ENCODE results near the gene SLC48A1. TPM values are rescaled to one million over a fixed set of nuclear protein-coding genes. Genes with fewer than 3 reads are reported as not detected.
A peak's percentile ranks its signal among the peaks of the same experiment; 100 is the strongest.

Gene SLC48A1
- total and polyA plus RNA-seq, 11 donors: 13.0 to 68.2 (median 23.8) TPM

DNA sequence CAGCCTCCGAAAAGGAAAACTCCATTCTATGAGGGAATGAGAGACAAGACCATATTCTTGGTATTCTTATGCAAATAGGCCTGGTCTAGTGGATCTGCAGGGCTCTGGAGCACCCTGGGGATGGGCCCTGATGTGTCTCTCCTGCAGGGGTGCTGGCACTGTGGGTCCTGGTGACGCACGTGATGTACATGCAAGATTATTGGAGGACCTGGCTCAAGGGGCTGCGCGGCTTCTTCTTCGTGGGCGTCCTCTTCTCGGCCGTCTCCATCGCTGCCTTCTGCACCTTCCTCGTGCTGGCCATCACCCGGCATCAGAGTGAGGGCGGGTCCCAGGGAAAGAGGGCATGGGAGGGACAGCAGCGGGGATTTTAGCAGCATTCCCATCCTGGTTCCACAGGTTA lies 5.8 kb downstream of the SLC48A1 start:
- Histone ChIP-seq H3K4me1 (peaks cover 3 to 66% (median 55%) of the 10 kb centered on the region in 12 donors), H3K4me3 (no peak overlapping the region), H3K9me3 (no peaks in the 10 kb centered on the region), H3K27me3 (no peaks in the 10 kb centered on the region), H3K27ac (peak overlapping the region in 3 of 12 donors; percentile 7 to 80 (median 19)), H3K36me3 (peaks cover 0 to 35% (median 21%) of the 10 kb centered on the region in 9 donors)
- ATAC-seq (no peak), DNase-seq (peak in 1 of 5 donors; percentile 54)
- intact Hi-C loops (cut with DNase I): loop anchor here in 7 of 10 donors (1.0 to 10.0 kb wide), 7 partner anchors 38 to 64 kb away; partner anchors contain the start of gene HDAC7 (in 1 of the 7)
- 44 to 55% (median 47%) methylated on average over 14 of the region's 14 CpGs for WGBS, 4 donors
- no peak for TF ChIP-seq POLR2A (IDR thresholded peaks at IDR 0.05)
- TF ChIP-seq, protein P1, sequence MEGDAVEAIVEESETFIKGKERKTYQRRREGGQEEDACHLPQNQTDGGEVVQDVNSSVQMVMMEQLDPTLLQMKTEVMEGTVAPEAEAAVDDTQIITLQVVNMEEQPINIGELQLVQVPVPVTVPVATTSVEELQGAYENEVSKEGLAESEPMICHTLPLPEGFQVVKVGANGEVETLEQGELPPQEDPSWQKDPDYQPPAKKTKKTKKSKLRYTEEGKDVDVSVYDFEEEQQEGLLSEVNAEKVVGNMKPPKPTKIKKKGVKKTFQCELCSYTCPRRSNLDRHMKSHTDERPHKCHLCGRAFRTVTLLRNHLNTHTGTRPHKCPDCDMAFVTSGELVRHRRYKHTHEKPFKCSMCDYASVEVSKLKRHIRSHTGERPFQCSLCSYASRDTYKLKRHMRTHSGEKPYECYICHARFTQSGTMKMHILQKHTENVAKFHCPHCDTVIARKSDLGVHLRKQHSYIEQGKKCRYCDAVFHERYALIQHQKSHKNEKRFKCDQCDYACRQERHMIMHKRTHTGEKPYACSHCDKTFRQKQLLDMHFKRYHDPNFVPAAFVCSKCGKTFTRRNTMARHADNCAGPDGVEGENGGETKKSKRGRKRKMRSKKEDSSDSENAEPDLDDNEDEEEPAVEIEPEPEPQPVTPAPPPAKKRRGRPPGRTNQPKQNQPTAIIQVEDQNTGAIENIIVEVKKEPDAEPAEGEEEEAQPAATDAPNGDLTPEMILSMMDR (IDR thresholded peaks at IDR 0.05): no peak

DNA sequence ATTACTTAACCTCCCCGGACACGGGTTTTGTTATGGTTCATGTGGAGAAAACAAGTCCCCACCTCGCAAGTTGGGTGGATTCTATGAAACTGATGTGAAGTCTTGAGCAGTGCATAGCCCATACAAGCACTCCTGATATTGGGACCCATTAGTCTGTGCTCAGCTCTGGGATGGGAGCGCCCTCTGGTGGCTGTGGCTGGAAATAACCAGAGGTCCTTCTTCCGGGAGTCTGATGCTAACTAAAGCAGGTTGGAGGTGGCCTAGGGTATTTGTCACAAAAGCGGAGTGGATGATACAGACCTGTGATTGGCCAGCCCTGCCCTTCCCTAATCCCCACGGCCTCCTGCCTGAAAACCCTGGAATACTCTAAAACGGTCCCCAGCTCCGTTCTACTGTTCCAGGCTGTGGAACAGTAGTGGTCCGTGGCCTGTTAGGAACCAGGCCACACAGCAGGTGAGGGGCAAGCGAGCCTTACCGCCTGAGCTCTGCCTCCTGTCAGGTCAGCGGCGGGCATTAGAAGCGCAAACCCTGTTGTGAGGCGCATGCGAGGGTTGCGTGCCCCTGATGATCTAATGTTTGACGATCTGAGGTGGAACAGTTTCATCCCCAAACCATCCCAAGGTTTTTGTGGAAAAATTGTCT lies 6.4 kb downstream of the SLC48A1 start:
- peak; percentile 53 to 80 (median 66) for ATAC-seq
- TF ChIP-seq POLR2A (IDR thresholded peaks at IDR 0.05): no peak
- TF ChIP-seq, protein P1 (IDR thresholded peaks at IDR 0.05): peak; percentile 89 to 98 (median 92)
- Histone ChIP-seq H3K4me1 (peaks cover under 1 to 61% (median 50%) of the 10 kb centered on the region in 12 donors), H3K27me3 (no peaks in the 10 kb centered on the region), H3K36me3 (peaks cover 0 to 40% (median 26%) of the 10 kb centered on the region in 9 donors), H3K9me3 (no peaks in the 10 kb centered on the region), H3K27ac (peak overlapping the region in 2 of 12 donors; percentile 12 to 43), H3K4me3 (no peak overlapping the region)
- intact Hi-C loops (cut with DNase I): loop anchor here in 7 of 10 donors (1.0 to 10.0 kb wide), 7 partner anchors 38 to 65 kb away; partner anchors contain the start of gene HDAC7 (in 1 of the 7)
- 35 to 39% (median 38%) methylated on average over 9 to 19 of the region's 19 CpGs for WGBS, 4 donors
- peak; percentile 84 to 94 (median 86) for DNase-seq

DNA sequence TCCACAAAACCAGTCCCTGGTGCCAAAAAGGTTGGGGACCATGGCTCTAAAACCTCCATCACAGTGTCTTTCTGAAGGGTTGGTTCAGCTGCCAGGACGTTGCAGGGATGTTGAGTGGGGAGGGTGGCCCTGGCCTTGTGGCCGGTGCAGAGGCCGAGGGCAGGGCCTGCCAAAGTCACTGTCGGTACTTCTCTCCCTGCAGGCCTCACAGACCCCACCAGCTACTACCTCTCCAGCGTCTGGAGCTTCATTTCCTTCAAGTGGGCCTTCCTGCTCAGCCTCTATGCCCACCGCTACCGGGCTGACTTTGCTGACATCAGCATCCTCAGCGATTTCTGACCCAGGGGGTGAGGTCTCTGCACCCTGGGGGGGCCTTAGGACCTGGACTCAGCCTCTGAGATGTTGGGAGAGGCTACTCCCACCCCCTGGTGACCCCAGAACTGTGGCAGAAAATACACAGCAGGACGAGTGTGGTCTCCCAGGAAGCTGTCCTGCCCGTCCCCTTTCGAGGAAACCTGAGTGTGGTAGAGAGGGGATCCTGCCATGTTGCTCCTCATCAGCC lies 7.0 kb downstream of the SLC48A1 start:
- Histone ChIP-seq H3K27me3 (no peaks in the 10 kb centered on the region), H3K4me3 (no peak overlapping the region), H3K9me3 (no peaks in the 10 kb centered on the region), H3K27ac (peak overlapping the region in 2 of 12 donors; percentile 12 to 43), H3K4me1 (peaks cover 0 to 57% (median 44%) of the 10 kb centered on the region in 12 donors), H3K36me3 (peaks cover 0 to 46% (median 32%) of the 10 kb centered on the region in 9 donors)
- peak in 1 of 5 donors; percentile 53 for DNase-seq
- 58 to 69% (median 62%) methylated on average over 11 of the region's 11 CpGs for WGBS, 4 donors
- no peak for TF ChIP-seq POLR2A (IDR thresholded peaks at IDR 0.05)
- TF ChIP-seq, protein P1 (IDR thresholded peaks at IDR 0.05): no peak
- ATAC-seq: peak in 3 of 4 donors; percentile 2 to 12 (median 7)
- intact Hi-C loops (cut with DNase I): loop anchor here (1.0 to 10.0 kb wide), 9 partner anchors 37 to 128 kb away; partner anchors contain the start of gene HDAC7 (in 1 of the 10)

All from heart left ventricle (tissue), 16 donors.